SKM-1 treated with dmso at 0.1 percent for 144 hours (cell line): Measurements from ENCODE around the gene ALOX12B.
A peak's percentile ranks its signal among the peaks of the same experiment; 100 is the strongest.

Experiments used
- DNase-seq: peaks from one replicate; lab custom pipeline; 2025; ENCODE audit not compliant: unreplicated experiment; lab: John Stamatoyannopoulos, UW

The ALOX12B gene

DNA sequence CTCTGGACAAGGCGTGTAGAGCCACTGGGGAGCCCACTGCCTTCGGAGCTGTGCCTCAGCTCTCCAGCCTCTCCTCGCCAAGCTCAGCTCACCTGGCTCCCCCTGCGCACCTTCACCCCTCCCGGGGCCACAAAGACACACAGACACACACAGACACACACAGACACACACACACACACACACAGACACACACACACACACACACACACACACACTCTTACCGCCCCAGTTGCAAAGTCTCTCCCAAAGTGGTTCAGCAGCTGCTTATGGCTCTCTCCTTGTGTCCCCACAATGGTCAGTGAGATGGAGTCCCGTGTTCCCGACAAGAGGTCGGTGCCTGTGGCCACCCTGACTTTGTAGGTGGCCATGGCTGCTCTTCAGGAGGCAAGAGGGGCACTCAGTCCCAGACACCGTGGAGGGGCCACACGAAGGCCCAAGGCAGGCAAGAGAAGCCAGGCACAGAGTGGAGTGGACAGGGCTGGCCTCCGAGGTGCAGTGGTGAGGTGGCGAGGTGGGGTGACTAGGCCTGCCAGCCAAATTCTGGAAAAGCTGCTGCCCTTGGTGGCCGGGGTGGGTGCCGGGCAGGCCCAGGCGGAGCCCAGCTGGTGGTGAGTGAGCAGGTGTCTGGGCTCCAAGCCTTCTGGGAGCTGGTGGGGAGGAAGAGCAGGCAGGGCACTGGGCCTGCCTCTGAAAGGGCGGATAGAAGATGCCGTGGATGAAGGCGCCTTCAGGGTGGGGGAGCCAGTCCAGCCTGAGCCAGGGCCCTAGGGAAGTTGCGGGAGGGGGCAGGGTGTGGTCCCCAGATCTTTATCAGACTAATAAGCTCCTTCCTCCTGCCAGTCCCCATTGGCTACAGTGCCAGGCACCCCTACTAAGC lies at the start of gene ALOX12B:
TSS of gene ALOX12B (minus strand) at position 642 of the 877 bp plus-strand sequence. CDS start at position 368, 274 bp downstream.
- no peak for DNase-seq

DNA sequence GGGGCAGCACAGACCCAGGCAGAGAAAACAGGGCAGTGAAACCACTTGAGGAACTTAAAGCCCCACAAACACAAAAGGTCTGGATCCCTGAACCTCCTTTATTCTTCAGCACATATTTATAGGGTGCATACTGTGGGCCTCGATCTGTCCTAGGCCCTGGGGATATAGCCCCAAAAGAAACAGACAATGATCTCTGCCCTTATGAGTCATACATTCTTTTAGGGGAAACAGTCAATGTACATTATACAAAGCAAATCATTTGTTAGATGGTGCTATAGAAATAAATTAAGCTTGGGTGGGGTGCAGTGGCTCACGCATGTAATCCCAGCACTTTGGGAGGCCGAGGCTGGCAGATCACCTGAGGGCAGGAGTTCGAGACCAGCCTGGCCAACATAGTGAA lies 46.4 kb upstream of the ALOX12B start:
- no peak for DNase-seq

DNA sequence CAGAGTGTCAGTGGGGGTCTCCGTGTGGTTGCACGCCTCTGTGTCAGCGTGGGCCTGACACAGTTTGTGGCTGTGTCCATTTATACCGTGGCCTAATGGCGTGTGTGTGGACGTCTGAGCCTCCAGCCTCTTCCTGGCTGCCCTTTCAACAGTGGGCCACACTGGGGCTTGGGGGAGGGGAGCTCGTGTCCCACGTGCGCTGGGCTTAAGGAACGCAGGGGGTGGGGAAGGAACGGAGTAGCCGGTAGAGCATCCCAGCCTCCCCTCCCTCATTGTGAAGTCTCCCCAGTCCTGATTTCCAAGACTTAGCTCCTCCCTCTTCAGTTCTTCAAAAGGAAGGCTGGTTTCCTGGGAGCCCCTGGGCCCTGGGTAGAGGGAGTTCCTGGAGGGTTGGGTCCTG lies 45.9 kb upstream of the ALOX12B start:
- no peak for DNase-seq

DNA sequence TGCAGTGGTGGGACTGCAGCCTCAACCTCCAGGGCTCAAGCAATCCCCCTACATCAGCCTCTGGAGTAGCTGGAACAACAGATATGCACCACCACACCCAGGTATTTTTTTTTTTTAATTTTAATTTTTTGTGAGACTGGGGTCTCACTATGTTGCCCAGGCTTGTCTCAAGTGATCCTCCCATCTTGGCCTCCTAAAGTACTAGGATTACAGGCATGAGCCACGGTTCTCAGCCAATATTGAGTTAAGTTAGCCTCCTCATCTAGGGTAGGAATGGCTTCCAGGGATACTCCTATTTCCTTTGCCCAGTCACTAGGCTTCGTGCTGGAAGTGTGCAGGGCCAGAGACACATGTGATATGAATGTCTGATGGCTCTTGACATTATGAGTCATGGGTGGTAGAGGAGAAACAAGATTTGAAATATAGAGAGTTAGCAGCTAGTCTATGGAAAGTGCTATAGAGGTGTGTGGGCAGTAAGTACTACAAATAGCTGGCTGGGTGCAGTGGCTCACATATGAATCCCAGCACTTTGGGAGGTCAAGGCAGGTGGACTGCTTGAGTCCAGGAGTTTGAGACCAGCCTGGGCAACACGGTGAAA lies 44.4 kb upstream of the ALOX12B start:
- DNase-seq, result no peak

GRCh38 chr17:8128125-8128784 lies 40.7 kb upstream of the ALOX12B start:
- no peak for DNase-seq

DNA sequence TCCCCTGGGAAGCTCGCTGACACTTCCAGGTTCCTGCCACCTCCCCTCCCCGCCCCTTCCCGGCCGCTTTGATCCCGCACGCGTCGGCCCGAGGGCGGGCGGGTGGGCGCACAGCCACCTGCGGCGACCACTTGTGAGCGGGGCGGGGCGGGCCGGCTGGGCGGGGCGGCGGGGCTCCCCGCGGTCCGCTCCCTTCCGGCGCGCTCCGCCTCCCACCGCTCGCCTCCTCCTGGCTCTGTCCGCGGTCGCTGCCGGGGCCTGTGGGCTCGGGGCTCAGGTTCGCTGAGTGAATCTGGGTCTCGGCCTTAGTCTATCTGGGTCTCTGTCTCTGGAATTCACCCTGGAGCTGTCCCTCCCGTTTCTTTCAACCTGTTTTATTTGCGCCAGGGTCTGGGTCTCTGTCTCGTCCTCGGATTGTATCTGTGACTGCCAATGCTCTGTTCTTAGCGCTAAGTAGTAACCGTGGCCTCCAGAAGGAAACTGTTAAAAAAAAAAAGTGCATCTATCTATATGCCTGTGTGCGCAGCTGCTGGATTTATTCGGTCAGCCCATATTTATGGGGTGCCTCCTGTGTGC lies 39.1 kb upstream of the ALOX12B start:
- DNase-seq, result no peak

- DNase-seq, result no peak
Measured at GRCh38 chr17:8125947-8126490, 38.5 kb upstream of the ALOX12B start.

- DNase-seq, result no peak
Measured at GRCh38 chr17:8125154-8125946, 37.8 kb upstream of the ALOX12B start.

DNA sequence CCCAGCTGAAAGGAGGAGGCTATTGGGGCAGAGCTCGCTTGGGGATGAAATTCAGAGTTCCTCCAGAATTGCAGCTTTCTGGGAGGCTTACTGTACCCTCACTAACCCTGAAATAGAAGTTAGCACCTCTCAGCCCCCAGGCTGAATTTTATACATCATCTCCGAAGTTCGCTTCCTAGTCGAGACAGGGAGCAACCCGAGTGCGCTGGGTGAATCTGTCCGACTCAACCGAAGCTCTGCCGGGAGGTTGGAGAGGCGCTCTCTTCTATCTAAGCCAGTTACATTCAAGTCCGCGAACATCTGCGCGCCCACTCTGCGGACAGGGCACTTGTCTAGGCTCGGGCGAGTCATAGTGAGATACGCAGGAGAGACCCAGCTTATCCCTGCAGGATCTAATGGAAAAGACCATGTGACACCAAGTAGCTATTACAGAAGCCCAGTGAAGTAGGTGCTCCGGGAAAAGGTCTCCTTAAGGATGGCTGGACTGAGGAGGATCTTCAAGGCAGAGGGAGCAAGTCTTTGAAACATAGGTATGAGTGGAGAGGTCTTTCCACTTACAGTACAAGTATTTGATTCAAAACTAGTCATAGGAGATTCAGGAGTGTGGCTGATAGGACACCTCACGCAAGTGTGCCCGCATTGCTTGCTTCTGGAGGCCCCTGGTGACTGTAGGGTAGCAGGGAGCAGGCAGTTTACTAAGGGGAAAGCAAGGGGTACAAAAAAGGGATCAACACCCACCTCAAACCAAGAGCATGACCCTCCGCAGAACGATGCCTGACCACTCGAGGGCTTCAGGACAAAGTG lies 37.0 kb upstream of the ALOX12B start:
- no peak for DNase-seq

GRCh38 chr17:8123695-8124349 lies 36.3 kb upstream of the ALOX12B start, which contains the start of gene HES7:
TSS of gene HES7 (minus strand) at chr17:8124106. CDS start at chr17:8124084, 22 bp downstream.
- no peak for DNase-seq

- no peak for DNase-seq
Measured at GRCh38 chr17:8122924-8123694, 35.6 kb upstream of the ALOX12B start.

DNA sequence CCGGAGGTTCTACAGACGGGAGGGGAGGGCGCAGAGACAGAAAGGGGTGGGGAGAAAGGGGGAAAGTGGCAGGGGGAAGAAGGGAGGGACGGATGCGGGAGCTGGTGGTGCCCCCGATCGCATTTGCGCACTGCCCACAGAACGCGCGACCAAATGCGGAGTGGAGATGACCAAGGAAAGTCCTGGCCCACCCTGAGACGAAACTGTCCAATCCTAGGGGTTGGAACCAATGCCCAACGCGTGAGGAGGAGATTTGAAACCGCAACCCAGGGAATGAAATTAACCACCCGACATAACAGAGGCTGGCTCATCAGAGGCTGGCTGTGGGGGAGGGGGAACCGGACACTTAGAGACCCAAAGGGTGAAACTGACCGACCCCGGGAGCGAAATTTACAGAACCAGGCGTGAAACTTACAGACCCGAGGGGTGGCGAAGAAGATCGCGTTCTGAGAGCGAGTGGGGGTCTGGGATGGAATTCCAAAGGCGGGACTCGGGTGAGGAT lies 35.0 kb upstream of the ALOX12B start:
- DNase-seq, result no peak

- DNase-seq, result no peak
Measured at GRCh38 chr17:8121681-8122421, 34.3 kb upstream of the ALOX12B start.

DNA sequence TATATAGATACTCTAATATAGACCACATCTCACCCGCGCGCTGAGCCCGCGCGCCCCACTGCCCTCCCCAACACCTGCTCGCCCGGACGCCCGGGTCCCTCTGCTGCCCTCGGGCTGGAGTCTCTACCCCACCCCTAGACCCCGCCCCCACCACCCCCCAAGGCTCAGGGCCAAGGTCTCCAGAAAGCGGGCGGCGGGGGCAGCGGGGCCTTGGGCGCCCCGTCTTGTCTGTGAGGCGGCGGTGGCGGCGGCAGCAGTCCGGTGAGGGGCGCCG lies 33.8 kb upstream of the ALOX12B start:
- no peak for DNase-seq

GRCh38 chr17:8120520-8121406 lies 33.2 kb upstream of the ALOX12B start:
- peak; percentile 57 for DNase-seq

GRCh38 chr17:8119581-8120519 lies 32.3 kb upstream of the ALOX12B start:
- DNase-seq, result peak; percentile 58
